Ramos (cell line): ENCODE results near the gene PPM1E.
"Not testable (repeated sequence)": the region's sequence is repeated elsewhere in the genome, so short reads cannot be mapped to it uniquely, and the experiment has no call there.

ENCODE experiments used
- in situ Hi-C: fragments of 300-500 bp; cut with MboI; formaldehyde crosslinking; loops from one replicate; pipeline ENCODE4 v1.14.3; 2022; ENCODE audit warnings: low sequenced_read_pairs; ENCODE audit not compliant: unreplicated experiment

PPM1E gene

DNA sequence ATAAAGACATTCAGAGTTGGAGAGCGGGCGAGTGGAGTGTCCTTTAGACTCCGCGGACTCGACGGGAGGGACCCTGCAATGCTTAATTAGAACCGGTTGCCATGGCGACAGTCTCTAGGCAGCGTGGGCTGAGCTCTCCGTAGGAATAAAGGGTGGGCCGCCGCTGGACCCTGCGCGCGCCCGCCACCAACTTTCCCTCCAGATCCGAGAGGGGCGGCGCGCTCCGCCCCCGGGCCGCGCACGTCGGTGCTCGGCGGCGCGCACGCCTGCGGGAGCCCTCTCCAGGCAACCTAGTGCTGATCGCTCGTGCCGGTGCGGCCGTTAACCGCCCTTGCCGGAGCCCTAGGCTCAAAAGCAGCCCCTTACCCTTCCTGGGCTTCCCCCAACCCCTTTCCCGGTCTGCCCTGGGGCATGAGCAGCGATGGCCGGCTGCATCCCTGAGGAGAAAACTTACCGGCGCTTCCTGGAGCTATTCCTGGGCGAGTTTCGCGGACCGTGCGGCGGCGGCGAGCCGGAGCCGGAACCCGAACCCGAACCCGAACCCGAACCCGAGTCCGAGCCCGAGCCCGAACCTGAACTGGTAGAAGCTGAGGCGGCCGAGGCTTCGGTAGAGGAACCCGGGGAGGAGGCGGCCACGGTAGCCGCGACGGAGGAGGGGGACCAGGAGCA is at the start of gene PPM1E:
TSS of gene PPM1E (plus strand) at position 278 of the 669 bp plus-strand sequence.
- in situ Hi-C loops: no loop called here

DNA sequence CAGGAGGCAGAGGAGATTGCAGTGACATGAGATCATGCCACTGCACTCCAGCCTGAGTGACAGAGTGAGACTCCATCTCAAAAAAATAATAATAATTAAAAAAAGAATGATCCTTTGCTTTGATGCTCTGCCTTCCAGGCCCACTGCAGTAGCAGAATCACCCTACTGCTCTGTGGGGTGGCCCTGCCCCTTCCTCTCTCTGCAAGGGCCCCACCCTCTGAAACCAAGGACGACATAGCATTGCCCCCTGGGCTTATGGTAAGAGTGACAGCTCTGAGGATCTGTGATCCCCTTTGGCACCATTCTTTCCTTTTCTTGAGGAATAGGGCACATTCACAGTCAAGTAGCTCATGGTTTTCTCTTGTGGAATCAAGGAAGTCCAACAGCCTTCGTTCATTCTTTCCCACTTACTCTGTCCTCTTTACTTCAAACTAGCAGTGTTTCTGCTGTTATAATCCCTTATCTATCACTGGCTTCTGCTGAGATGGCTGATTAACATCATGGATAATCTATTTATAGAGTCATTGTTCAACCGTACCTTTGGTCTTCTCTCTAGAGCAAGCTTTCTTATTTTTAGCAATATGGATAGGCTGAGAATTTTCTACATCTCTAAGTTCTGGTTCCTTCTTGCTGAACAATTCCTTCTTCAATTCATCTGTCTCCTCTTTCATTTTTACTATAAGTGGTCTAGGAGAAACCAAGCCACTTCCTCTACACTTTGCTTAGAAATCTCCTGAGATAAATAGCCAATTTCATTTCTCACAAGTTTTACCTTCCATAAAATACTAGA is 49.1 kb upstream of the PPM1E start:
- in situ Hi-C loops: no loop called here

- in situ Hi-C loops: loop anchor here (10.0 kb wide), 1 partner anchor 294 kb away; no protein-coding TSS in a partner anchor
These were observed 44.6 kb upstream of the PPM1E start for GRCh38 chr17:58710948-58711552.

DNA sequence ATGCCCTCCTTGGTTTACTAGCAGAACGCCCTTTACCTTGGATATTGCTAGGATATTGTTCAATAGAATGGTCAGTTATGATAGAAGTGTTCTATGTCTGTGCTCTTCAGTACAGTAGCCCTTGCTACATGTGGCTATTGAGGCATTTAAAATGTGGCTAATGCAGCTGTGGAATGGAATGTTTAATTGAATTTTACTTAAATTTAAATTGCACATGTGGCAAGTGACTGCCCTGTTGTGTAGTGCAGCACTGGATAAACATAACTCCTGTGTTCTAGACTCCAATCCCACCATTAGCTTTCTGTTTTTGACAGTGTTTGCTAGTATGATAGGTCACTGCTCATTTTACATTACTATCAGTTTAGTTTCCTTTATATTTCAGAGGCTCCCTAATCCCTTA is 33.4 kb upstream of the PPM1E start:
- in situ Hi-C loops: no loop called here

DNA sequence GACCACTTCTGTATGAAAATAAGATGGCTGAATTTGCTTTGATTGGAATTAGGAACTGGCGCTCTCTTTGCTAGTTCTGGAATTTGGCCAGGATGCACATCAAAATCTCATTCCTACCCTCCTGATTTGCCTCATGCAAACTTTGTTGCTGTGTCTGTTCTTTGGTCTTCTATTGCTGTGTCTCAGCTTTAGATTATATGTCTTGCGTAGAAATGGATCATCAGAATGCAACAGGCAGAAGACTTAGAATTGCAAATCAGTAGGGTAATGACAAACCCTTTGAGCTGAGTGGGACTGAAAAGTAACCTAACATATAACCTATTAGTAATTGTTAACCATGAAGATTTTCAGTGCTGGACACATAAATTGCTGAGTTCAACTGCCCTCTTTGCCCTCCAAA is 33.0 kb upstream of the PPM1E start:
- in situ Hi-C loops: no loop called here

DNA sequence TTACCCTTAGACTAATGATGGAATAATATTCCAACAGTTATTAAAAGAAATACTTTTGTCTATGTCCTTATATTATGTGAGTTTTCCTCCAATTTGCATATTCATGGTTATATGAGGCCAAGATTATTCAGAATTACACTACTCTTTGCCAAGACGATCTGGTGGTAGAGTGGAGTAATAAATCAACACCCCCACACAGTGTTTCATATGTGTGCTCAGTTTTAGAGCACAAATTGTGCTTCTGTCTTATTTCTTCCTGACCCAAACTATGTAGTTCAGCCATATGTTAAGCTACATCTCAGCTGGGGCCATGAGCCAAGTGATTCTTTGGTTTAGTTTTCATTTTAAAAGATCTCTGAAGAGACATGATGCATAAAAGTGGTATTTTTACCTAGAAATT is 26.9 kb upstream of the PPM1E start:
- in situ Hi-C loops: no loop called here

DNA sequence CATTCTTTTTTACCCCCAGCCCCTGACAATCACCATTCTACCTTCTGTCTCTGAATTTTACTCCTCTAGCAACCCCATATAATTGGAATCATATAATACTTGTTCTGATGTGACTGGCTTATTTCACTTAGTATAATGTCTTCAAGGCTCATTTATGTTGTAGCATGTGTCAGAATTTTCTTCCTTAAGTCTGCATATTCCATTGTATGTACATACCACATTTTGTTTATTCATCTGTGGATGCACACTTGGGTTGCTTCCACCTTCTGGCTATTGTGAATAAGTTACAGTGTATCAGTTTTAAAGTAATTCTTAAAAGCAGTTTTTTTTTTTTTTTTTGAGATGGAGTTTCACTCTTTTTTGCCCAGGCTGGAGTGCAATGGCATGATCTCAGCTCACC is 24.7 kb upstream of the PPM1E start:
- in situ Hi-C loops: no loop called here

GRCh38 chr17:58734040-58734439 is 21.6 kb upstream of the PPM1E start:
- in situ Hi-C loops: no loop called here

DNA sequence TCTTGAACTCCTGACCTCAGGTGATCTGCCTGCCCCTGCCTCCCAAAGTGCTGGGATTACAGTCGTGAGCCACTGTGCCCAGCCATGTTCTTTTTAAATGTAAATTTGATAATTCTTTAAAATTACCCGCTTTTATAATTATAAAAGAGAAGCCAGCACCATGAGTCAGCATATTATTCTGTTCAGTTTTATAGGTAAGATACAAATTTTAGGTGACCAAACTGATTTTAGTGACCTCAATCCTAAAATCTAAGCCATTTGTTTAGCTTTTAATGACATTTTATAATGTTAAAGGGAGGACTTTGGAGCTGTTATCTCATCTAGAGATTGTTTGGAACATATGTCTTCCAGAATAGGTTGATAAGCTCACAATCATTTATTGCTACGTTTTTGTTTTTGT is 20.8 kb upstream of the PPM1E start:
- in situ Hi-C loops: no loop called here

- in situ Hi-C loops: no loop called here
These were observed 14.5 kb upstream of the PPM1E start for GRCh38 chr17:58741121-58741625.

DNA sequence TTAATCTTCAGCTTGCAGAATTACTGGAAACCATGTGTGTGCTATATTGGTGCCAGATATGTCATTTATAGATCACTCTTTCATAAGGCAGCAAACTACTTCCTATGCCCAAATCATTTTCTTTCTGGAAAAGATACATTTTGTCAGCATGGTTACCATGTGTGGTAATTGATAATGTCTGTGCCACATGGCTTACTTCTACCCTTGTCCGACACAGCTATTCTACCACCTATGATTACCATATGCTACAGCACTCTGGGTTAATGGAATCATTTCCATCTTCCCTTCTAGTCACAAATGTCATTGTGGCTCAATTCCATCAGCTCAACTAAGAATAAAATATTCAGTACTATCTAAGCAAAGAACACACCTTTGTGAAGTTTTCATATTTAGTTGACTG is 8.0 kb upstream of the PPM1E start:
- in situ Hi-C loops: no loop called here

DNA sequence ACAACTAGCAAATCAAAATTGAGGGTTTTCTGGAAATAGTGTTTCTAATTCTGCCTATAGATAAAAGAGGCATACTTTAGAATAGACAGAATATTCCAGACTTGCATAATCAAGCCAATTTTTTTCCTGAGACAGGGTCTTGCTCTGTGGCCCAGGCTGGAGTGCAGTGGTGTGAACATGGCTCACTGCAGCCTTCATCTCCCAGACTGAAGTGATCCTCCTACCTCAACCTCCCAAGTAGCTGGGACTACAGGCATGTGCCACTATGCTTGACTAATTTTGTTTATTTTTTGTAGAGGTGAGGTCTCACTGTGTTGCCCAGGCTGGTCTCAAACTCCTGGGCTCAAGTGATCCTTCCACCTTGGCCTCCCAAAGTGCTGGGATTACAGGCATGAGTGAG is 6.0 kb upstream of the PPM1E start:
- in situ Hi-C loops: not testable (repeated sequence)

GRCh38 chr17:58753026-58753425 is 2.6 kb upstream of the PPM1E start:
- in situ Hi-C loops: no loop called here

GRCh38 chr17:58755269-58755576 is 431 bp upstream of the PPM1E start:
- in situ Hi-C loops: no loop called here

- in situ Hi-C loops: no loop called here
These were observed 850 bp downstream of the PPM1E start for GRCh38 chr17:58756246-58757161.

GRCh38 chr17:58757162-58757613 is 1.5 kb downstream of the PPM1E start:
- in situ Hi-C loops: no loop called here

DNA sequence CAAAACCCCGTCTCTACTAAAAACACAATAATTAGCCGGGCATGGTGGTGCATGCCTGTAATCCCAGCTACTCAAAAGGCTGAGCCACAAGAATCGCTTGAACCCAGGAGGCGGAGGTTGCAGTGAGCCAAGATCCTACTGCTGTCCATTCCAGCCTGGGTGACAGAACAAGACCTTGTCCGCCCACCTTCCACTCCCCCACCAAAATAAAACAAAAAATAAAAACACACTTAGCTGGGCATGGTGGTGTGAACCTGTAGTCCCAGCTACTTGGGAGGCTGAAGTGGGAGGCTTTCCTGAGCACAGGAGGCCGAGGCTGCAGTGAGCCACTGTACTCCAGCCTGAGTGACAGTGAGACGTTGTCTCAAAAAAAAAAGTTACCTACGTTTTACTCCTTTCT is 3.2 kb downstream of the PPM1E start:
- in situ Hi-C loops: no loop called here

DNA sequence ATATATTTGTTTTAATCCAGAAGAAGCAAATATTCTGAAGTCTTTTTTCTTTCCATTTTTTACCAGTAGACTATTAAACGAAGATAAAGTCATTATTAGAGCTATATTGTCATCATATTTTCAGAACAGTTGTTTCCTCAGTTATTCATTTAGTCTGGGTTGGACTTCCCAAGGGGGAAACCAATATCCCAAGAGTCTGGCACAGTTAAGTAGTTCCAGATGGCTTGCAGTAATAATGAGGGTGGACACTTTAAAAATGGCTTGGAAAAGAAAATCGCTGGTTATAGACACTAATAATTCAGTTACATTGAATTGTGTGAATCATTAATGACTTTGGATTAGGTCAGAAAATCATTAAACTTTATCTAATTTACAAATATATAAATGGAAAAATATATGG is 3.9 kb downstream of the PPM1E start:
- in situ Hi-C loops: no loop called here

GRCh38 chr17:58760248-58760647 is 4.6 kb downstream of the PPM1E start:
- in situ Hi-C loops: no loop called here

- in situ Hi-C loops: no loop called here
These were observed 7.6 kb downstream of the PPM1E start for GRCh38 chr17:58763263-58763662.
